ENCODE data around the gene TTLL12. TPM values are rescaled to one million over a fixed set of nuclear protein-coding genes. Genes with fewer than 3 reads are reported as not detected.

The TTLL12 gene
- total and polyA plus RNA-seq, 2 of the 8 experiments (the other 6 are each of a cell fraction or from before 2014, with no cell fraction given), result 101 to 124 TPM

GRCh38 chr22:43163241-43163795, 23.6 kb downstream of the TTLL12 start:
- CTCF ChIA-PET (ENCODE audit: partially characterized antibody), result interaction anchor here (0.6 to 4.1 kb wide), 10 partner anchors 8 to 1328 kb away, joined by 3 to 17 read pairs (median 4); partner anchors contain the start of gene MCAT
- no peak overlapping the region for H2BK15ac ChIP-seq (ENCODE audit: low read length)
- TF ChIP-seq SUZ12 (IDR thresholded peaks at IDR 0.05; ENCODE audit: low read length) (no peak), HDAC6 (IDR thresholded peaks at IDR 0.05; ENCODE audit: low read depth, low read length) (no peak), TAF7 (optimal IDR thresholded peaks at IDR 0.05; ENCODE audit: borderline replicate concordance, low read depth, low read length) (no peak), SIN3A (conservative IDR thresholded peaks at IDR 0.05 in 1 of 2, IDR thresholded peaks at IDR 0.05 in 1 of 2; ENCODE audit: low read depth in 1 of 2, low read length in 2 of 2) (no peak), TCF12 (IDR thresholded peaks at IDR 0.05; ENCODE audit: low read depth, low read length) (no peak), TBP (IDR thresholded peaks at IDR 0.05; ENCODE audit: low read depth, low read length) (no peak), CHD2 (IDR thresholded peaks at IDR 0.05; ENCODE audit: low read length) (no peak), SRF (IDR thresholded peaks at IDR 0.05; ENCODE audit: low read depth, low read length) (no peak), NANOG (IDR thresholded peaks at IDR 0.05; ENCODE audit: insufficient read depth, low read depth, low read length, poor library complexity, severe bottlenecking) (no peak), EZH2 (IDR thresholded peaks at IDR 0.05; ENCODE audit: low read depth, low read length, severe bottlenecking) (no peak), SP1 (IDR thresholded peaks at IDR 0.05; ENCODE audit: low read depth, low read length) (no peak), ATF3 (IDR thresholded peaks at IDR 0.05; ENCODE audit: insufficient read depth, low read depth, low read length) (no peak), YY1 (IDR thresholded peaks at IDR 0.05; ENCODE audit: low read depth, low read length) (no peak)

More at GRCh38 chr22:43163241-43163795, 23.6 kb downstream of the TTLL12 start:
- POLR2A ChIA-PET (ENCODE audit: partially characterized antibody), result interaction anchor here (0.7 to 4.7 kb wide), 9 partner anchors 9 to 54 kb away, joined by 3 to 29 read pairs (median 4); partner anchors contain the start of gene MCAT
- H4K20me1 ChIP-seq (replicated peaks in 1 of 2; ENCODE audit: control insufficient read depth in 1 of 2, insufficient read depth in 2 of 2, low read length in 2 of 2), result peaks cover 0 to 2% of the 10 kb centered on the region in 2 experiments
- FAIRE-seq (no peak), DNase-seq (ENCODE audit: low read depth in 1 of 2, low spot score in 2 of 2) (no peak)
- no peak overlapping the region for H3K56ac ChIP-seq (replicated peaks; ENCODE audit: insufficient read length, low read depth, low read length)
- H2BK5ac ChIP-seq (ENCODE audit: low read depth, low read length), result no peak overlapping the region
- peaks cover 0 to 7% (median 6%) of the 10 kb centered on the region in 4 experiments; a peak in 3 of 8 replicates for H3K36me3 ChIP-seq (ENCODE audit: control insufficient read depth in 2 of 4, insufficient read depth in 4 of 4, low read length in 3 of 4)
- no peaks in the 10 kb centered on the region for H3K9me3 ChIP-seq (ENCODE audit: insufficient read depth in 2 of 2, low read depth in 1 of 2, low read length in 1 of 2)
- no peak overlapping the region; the same call in 1 of the 2 replicates for H4K8ac ChIP-seq (ENCODE audit: extremely low read depth, insufficient read depth, low read length)
- no peak overlapping the region for H3K14ac ChIP-seq (ENCODE audit: insufficient read length)
- no peaks in the 10 kb centered on the region for H3K79me1 ChIP-seq (ENCODE audit: low read depth, low read length)
- H3K4me2 ChIP-seq (ENCODE audit: insufficient read depth in 1 of 2, low read depth in 2 of 2, low read length in 2 of 2), result no peak overlapping the region
- H3K18ac ChIP-seq (ENCODE audit: extremely low read depth, low read length), result no peak overlapping the region; the same call in 1 of the 2 replicates
- H3K23me2 ChIP-seq (ENCODE audit: low read depth, low read length), result no peaks in the 10 kb centered on the region
- no peak overlapping the region for H3K4ac ChIP-seq (replicated peaks; ENCODE audit: insufficient read length, low read depth, low read length)
- H3K79me2 ChIP-seq (ENCODE audit: control insufficient read depth in 1 of 2, insufficient read depth in 2 of 2, low read length in 2 of 2), result no peaks in the 10 kb centered on the region
- H4K5ac ChIP-seq (ENCODE audit: insufficient read length, low read depth, low read length), result no peak overlapping the region
- no peaks in the 10 kb centered on the region for H3K27me3 ChIP-seq (replicated peaks in 1 of 4; ENCODE audit: control insufficient read depth in 3 of 4, extremely low read depth in 1 of 4, insufficient read depth in 3 of 4, low read length in 3 of 4)
- no peak overlapping the region for H3K27ac ChIP-seq (ENCODE audit: low read depth, low read length)
- no peak overlapping the region for H3K4me3 ChIP-seq (ENCODE audit: extremely low read depth in 1 of 4, insufficient read depth in 2 of 4, low read depth in 3 of 4, low read length in 4 of 4)
- no peak overlapping the region for H2AFZ ChIP-seq (ENCODE audit: low read length)
- H3K4me1 ChIP-seq (replicated peaks in 1 of 4; ENCODE audit: control insufficient read depth in 3 of 4, insufficient read depth in 4 of 4, low read length in 3 of 4), result peaks cover 0 to 3% (median 1%) of the 10 kb centered on the region in 4 experiments; a peak in 2 of 7 replicates
- no peak overlapping the region for H2BK120ac ChIP-seq (replicated peaks; ENCODE audit: low read depth, low read length)
- H2AK5ac ChIP-seq (ENCODE audit: low read depth, low read length), result no peak overlapping the region
- H2BK20ac ChIP-seq (ENCODE audit: low read length), result no peak overlapping the region
- H3K23ac ChIP-seq (ENCODE audit: insufficient read length), result no peak overlapping the region
- no peak overlapping the region for H3K9ac ChIP-seq (replicated peaks in 1 of 4; ENCODE audit: extremely low read depth in 1 of 4, low read depth in 3 of 4, low read length in 3 of 4)
- WGBS, 2 experiments (ENCODE audit: extremely low coverage in 1 of 2, insufficient coverage in 1 of 2, insufficient read length in 1 of 2, insufficient replicate concordance in 2 of 2, low coverage in 1 of 2, low lambda C conversion rate in 2 of 2, missing lambda C conversion rate in 1 of 2), result 84% methylated on average over 18 of the region's 18 CpGs; no CpG with 5 or more reads in 1 of the 2 experiments
- no peak overlapping the region for H2BK12ac ChIP-seq (ENCODE audit: low read depth, low read length)
- no peak overlapping the region for H4K91ac ChIP-seq (replicated peaks; ENCODE audit: insufficient read length, low read length)
